Measurements from ENCODE around the gene HGD. TPM values are rescaled to one million over a fixed set of nuclear protein-coding genes. Genes with fewer than 3 reads are reported as not detected.

HGD gene
- polyA plus RNA-seq, 1 donor (not counting 4 experiments of a cell fraction or from before 2014, with no cell fraction given), result not detected

- H3K9me1 ChIP-seq (ENCODE audit: control insufficient read depth, extremely low read depth, insufficient read depth, low read length), result no peaks in the 10 kb centered on the region
- H3K4me1 ChIP-seq (ENCODE audit: control insufficient read depth, extremely low read depth, insufficient read depth, low read length), result no peaks in the 10 kb centered on the region
- H3K4me3 ChIP-seq (ENCODE audit: control insufficient read depth in 2 of 3, extremely low read depth in 1 of 3, insufficient read depth in 2 of 3, low read depth in 1 of 3, low read length in 3 of 3), result no peak overlapping the region
- no peak for FAIRE-seq
- H2AFZ ChIP-seq (ENCODE audit: control insufficient read depth, low read length), result no peak overlapping the region
- H3K9me3 ChIP-seq (ENCODE audit: control insufficient read depth, low read depth, low read length), result no peaks in the 10 kb centered on the region
- no peak overlapping the region for H3K9ac ChIP-seq (ENCODE audit: control insufficient read depth, extremely low read depth, insufficient read depth, low read length)
- dilution Hi-C loops (cut with MboI; ENCODE audit: extremely low pct_ligation_motif_present, low sequenced_read_pairs), result no loop called here
- H3K36me3 ChIP-seq (ENCODE audit: control insufficient read depth in 2 of 2, extremely low read depth in 1 of 2, insufficient read depth in 2 of 2, low read length in 2 of 2), result peaks cover 0 to 4% of the 10 kb centered on the region in 2 experiments
- no peak overlapping the region for H3K27ac ChIP-seq (ENCODE audit: control insufficient read depth, insufficient read depth, low read length)
- H3K79me2 ChIP-seq (ENCODE audit: control insufficient read depth, insufficient read depth, low read length), result no peaks in the 10 kb centered on the region
- no peak for DNase-seq (ENCODE audit: low read depth, low spot score)
- TF ChIP-seq EZH2 (IDR thresholded peaks at IDR 0.05; ENCODE audit: low read length) (no peak), CTCF (optimal IDR thresholded peaks at IDR 0.05 in 1 of 3, IDR thresholded peaks at IDR 0.05 in 1 of 3, conservative IDR thresholded peaks at IDR 0.05 in 1 of 3; ENCODE audit: extremely low read depth in 1 of 3, insufficient read depth in 2 of 3, low read length in 3 of 3) (no peak)
- no peaks in the 10 kb centered on the region for H3K27me3 ChIP-seq (ENCODE audit: control insufficient read depth, extremely low read depth, insufficient read depth, low read length)
- H3K4me2 ChIP-seq (ENCODE audit: control insufficient read depth, extremely low read depth, insufficient read depth, low read depth, low read length), result no peak overlapping the region
- H4K20me1 ChIP-seq (ENCODE audit: control insufficient read depth, extremely low read depth, insufficient read depth, low read length), result no peaks in the 10 kb centered on the region
Measured at GRCh38 chr3:120699333-120699732, 17.3 kb upstream of the HGD start.

GRCh38 chr3:120693439-120694171 lies 11.6 kb upstream of the HGD start:
- no peak overlapping the region for H3K4me2 ChIP-seq (ENCODE audit: control insufficient read depth, extremely low read depth, insufficient read depth, low read depth, low read length)
- no peak overlapping the region for H2AFZ ChIP-seq (ENCODE audit: control insufficient read depth, low read length)
- dilution Hi-C loops (cut with MboI; ENCODE audit: extremely low pct_ligation_motif_present, low sequenced_read_pairs), result no loop called here
- H3K36me3 ChIP-seq (ENCODE audit: control insufficient read depth in 2 of 2, extremely low read depth in 1 of 2, insufficient read depth in 2 of 2, low read length in 2 of 2), result peaks cover 0 to 5% of the 10 kb centered on the region in 2 experiments
- DNase-seq (ENCODE audit: low read depth, low spot score) (no peak), FAIRE-seq (peak; percentile 73)
- H4K20me1 ChIP-seq (ENCODE audit: control insufficient read depth, extremely low read depth, insufficient read depth, low read length), result no peaks in the 10 kb centered on the region
- H3K9me1 ChIP-seq (ENCODE audit: control insufficient read depth, extremely low read depth, insufficient read depth, low read length), result no peaks in the 10 kb centered on the region
- no peaks in the 10 kb centered on the region for H3K79me2 ChIP-seq (ENCODE audit: control insufficient read depth, insufficient read depth, low read length)
- no peak overlapping the region for H3K9ac ChIP-seq (ENCODE audit: control insufficient read depth, extremely low read depth, insufficient read depth, low read length)
- peaks cover 5% of the 10 kb centered on the region for H3K4me1 ChIP-seq (ENCODE audit: control insufficient read depth, extremely low read depth, insufficient read depth, low read length)
- no peaks in the 10 kb centered on the region for H3K27me3 ChIP-seq (ENCODE audit: control insufficient read depth, extremely low read depth, insufficient read depth, low read length)
- no peak overlapping the region for H3K4me3 ChIP-seq (ENCODE audit: control insufficient read depth in 2 of 3, extremely low read depth in 1 of 3, insufficient read depth in 2 of 3, low read depth in 1 of 3, low read length in 3 of 3)
- H3K27ac ChIP-seq (ENCODE audit: control insufficient read depth, insufficient read depth, low read length), result no peak overlapping the region
- no peaks in the 10 kb centered on the region for H3K9me3 ChIP-seq (ENCODE audit: control insufficient read depth, low read depth, low read length)
- TF ChIP-seq EZH2 (IDR thresholded peaks at IDR 0.05; ENCODE audit: low read length) (no peak), CTCF (optimal IDR thresholded peaks at IDR 0.05 in 1 of 3, IDR thresholded peaks at IDR 0.05 in 1 of 3, conservative IDR thresholded peaks at IDR 0.05 in 1 of 3; ENCODE audit: extremely low read depth in 1 of 3, insufficient read depth in 2 of 3, low read length in 3 of 3) (no peak)
